ENCODE results near the gene SLC25A25.
"Not testable (repeated sequence)": the region's sequence is repeated elsewhere in the genome, so short reads cannot be mapped to it uniquely, and the experiment has no call there.

SLC25A25 gene

DNA sequence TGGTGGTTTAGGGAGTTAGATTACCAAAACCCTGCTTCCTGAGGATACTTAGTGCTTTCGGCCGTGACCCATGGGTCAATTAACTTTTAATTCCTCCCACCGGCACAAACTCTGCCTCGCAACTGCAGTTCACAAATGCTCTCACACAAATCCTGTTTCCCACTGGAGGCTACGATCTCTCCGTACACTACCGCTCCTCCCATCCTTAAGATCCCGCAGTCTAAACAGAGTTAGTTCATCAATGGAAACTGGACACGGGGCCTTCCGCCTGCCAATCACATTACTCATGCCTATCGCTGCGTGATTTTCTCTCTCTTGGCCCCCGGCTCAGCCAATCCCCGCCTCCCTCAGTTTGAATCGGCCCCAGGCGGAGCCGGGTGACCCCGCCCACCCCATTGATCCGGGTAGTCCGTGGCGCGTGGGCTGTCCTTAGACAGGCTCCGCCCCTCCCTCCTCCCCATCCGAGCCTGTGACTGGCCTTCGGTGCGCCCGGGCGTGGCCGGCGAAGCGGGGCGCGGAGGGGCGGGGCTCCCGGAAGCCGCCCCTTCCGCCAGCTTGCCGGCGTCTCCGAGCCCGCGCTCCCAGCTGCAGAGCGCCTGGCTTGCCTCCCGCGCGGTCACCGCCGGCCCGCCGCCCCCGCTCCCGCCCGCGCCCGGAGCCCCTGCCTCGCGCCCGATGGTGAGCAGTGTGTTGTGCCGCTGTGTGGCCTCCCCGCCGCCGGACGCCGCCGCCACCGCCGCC is at the start of gene SLC25A25:
SLC25A25 (plus strand) TSS at position 588 of the 741 bp plus-strand sequence; CDS start at position 676, 88 bp downstream.
- peak; percentile 96 to 98 for DNase-seq

DNA sequence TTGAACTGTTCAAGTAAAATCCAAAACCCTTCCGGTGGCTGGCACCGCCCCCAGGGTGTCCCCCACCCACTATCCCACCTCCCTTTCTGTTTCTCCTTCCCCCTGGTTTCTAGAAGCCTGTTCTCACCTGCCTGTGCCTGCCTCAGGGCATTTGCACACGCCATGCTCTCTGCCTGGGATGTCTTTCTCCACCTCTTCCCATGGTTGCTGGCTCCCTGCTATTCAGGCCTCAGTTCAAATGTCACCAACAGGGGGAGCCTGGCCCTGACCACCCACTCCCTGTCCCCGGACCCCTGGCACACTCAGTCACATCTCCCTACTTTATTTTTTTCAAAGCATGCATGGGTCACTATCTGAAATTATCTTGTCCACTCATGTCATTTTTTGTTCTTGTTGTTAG is 47.3 kb upstream of the SLC25A25 start:
- no peak for DNase-seq

DNA sequence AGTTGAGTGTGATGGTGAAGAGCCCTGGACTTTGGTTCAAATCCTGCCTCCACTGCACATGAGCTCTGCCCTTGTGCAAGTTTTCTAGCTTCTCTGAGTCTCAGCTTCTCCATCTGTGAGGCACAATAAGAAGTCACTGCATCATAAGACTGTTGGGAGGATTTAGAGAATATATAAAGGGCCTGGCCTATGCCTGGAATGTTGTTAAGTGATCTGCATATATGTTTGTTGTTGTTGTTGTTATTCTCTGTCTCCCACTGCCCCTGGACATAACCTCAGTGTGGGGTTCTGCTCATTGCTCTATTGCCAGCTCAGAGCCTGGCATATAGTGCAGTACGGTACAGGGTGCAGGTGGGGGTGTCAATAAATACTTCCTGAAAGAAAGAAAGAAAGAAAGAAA is 46.9 kb upstream of the SLC25A25 start:
- DNase-seq, result no peak

DNA sequence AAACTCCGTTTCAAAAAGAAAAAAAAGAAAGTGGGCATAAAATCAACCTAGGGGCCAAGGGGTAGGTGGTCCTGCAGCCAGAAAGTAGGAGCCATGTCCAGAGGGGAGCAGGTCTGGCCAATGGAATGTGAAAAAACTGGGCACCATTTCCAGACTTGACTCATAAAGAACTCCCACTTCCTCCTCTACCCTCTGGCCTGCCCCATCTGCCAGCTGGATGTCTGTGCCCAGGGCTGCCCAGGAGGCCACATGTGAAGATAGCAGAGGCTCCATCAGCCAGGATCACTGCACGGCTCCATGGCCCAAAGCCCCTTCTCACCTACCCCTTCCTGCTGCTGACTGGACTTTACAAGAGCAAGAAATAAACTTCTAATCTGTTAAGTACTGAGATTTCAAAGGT is 45.1 kb upstream of the SLC25A25 start:
- DNase-seq, result peak in 1 of 2 experiments; percentile 45

GRCh38 chr9:128023671-128024070 is 44.4 kb upstream of the SLC25A25 start:
- DNase-seq, result not testable (repeated sequence)

GRCh38 chr9:128024761-128025308 is 43.2 kb upstream of the SLC25A25 start:
- no peak for DNase-seq

GRCh38 chr9:128025736-128026135 is 42.3 kb upstream of the SLC25A25 start:
- DNase-seq, result no peak

- DNase-seq, result no peak
Measured at GRCh38 chr9:128026255-128026772, 41.7 kb upstream of the SLC25A25 start.

DNA sequence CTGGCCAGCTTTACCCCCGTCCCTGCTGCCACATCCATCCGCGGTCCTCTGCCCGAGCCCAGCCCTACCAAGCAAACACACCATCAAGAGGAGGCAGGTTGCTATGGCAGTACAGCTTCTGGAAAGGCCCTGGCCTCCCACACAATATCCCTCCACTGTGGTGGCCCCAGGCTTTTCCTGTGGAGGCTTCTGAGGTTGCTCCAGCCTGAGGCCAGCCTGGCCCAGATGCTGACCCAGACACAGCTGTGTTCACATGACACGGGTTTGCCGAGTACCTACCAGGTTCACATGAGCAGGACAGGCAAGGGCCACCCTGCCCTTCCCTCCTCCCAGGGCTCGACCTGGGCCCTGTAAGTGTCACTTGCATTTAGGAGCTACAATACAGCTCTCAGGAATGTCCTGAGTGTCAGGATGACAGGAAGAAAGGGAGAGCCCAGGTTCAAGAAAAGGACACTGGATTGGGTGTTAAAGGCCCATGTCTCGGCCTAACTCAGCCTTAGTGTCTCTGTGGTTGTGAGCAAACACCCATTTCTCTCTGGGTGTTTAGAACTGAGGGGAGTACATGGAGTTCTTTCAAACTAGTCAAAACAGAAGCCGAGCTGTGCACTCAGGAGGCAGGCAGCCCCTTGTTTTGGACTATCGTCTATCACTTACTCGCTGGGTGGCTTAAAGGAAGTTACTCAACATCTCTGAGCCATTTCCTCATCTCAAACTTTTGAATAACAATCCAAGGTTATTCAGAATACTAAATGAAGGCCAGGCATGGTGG is 41.1 kb upstream of the SLC25A25 start:
- DNase-seq, result no peak

DNA sequence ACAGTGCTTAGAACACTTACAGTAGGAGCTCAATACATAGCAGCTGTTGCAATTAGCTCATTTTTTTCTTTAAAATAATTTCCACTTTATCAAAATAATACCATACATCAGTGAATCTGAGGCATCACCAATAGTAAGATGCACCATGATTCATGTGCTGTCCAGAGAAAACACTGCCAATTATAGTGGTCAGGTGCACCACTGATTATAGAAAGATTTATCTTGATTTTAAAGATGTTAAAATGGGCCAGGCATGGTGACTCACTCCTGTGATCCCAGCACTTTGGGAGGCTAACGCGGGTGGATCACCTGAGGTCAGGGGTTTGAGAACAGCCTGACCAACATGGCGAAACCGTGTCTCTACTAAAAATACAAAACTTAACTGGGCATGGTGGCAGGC is 40.3 kb upstream of the SLC25A25 start:
- no peak for DNase-seq

- DNase-seq, result no peak
Measured at GRCh38 chr9:128033609-128034008, 34.4 kb upstream of the SLC25A25 start.

DNA sequence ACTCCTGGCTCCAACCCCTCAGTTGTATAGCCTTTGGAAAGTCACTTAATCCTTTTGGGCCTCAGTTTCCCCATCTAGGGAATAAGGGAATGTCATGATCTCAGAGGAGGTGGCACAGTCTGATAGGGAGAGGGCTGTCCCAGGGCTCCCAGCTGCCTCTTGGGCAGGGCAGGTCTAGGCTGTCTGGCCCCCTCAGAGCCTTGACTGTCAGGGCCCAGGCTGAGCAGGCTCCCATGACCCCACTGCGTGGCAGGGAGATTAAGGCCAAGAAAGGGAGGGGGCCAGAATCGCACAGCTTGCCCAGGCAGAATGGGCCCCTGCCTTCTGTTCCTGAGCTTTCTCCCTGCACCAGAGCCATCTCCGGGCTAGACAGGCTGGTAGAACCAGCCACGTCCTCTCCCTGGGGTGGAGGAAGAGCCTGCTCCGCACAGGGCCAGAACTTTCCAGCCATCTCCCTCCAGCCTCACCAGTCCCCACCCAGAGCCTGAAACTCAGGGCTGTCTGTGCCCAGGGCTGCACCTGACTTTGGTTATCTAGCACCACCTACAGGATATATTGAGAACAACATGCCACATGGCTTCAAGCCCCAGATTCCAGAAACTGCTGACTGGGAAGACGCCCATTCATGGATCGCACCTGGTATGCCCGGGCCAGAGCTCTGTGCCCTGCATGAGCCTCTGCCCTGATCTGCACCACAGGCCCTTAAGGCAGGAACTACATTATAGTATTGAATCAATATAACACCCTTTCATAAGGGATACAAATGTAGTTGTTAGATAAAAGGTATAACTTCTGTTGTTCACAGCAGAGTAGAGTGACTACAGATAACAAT is 33.0 kb upstream of the SLC25A25 start:
- peak; percentile 32 to 73 for DNase-seq

GRCh38 chr9:128036522-128036921 is 31.5 kb upstream of the SLC25A25 start:
- not testable (repeated sequence) for DNase-seq

GRCh38 chr9:128040783-128041182 is 27.2 kb upstream of the SLC25A25 start:
- DNase-seq, result not testable (repeated sequence)

DNA sequence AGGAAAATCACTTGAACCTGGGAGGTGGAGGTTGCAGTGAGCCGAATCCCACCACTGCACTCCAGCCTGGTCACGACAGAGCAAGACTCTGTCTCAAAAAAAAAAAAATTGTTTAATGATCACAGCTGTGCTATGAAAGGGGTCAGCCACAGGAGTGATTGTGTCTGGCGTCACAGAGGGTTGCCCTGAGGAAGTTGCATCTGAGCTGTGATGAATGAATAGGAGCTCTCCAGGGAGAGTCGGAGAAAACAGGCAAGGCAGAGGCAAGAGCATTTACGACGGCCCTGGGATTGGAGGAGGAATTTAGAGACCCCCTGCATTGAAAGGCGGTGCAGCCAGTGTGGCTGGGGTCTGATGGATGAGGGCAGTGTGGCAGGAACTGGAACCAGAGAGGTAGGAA is 26.0 kb upstream of the SLC25A25 start:
- no peak for DNase-seq

DNA sequence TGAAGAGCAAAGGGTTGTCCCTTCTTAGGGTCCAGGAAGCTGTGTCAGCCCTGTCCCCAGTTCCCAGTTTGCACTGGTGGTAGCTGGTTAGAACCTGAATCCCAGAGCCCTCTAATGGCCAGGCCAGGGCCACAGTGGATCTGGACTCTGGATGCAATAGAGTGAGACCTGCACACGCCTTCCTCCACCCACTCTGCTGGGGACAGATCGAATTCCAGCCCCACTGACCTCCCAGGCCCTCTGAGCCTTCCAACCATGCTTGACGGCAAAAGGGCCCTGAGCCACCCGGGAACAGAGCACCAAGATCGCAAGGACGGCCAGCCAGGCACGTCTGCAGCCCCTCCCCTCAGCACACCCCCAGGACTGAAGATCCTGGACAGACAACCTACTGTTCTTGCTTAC is 24.6 kb upstream of the SLC25A25 start:
- DNase-seq, result no peak

DNA sequence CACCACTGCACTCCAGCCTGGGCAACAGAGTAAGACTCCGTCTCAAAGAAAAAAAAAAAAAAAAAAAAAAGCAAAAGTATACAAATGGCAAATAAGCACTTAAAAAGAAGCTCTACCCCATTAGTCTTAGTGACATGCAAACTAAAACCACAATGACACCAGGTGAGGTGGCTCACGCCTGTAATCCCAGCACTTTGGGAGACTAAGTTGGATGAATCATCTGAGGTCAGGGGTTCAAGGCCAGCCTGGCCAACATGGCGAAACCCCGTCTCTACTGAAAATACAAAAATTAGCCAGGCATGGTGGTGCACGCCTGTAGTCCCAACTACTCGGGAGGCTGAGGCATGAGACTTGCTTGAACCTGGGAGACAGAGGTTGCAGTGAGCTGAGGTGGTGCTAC is 22.6 kb upstream of the SLC25A25 start:
- not testable (repeated sequence) for DNase-seq

DNA sequence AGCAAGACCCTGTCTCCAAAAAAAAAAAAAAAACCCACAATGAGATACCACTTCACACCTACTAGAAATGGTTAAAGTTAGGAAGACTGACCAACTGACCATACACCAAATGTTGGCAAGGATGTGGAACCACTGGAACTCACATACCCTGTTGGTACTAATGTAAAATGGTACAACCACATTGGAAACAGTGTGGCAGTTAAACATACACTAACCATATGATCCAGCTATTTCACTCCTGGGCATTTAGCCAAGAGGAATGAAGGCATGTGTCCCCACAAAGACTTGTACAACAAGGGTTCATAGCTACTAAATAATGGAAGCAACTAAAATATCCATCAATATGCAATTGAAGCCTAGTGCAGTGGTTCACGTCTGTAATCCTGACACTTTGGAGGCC is 22.2 kb upstream of the SLC25A25 start:
- no peak for DNase-seq

DNA sequence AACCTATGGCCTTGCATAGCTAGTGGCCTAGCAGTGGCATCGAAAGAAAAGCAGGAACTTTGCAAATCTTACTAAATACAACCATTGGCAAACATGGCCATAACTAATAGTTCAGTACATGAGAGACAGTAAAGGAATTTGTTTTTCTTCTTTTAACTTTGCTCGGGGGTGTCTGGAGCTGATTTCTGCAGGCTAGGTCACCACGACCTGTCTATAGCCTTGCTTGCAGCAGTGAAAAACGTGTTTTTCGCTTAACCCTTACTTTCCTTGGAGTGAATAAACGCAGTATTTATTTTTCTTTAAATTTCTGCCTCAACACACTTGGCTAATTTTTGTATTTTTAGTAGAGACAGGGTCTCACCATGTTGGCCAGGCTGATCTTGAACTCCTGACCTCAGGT is 20.8 kb upstream of the SLC25A25 start:
- DNase-seq, result no peak

DNA sequence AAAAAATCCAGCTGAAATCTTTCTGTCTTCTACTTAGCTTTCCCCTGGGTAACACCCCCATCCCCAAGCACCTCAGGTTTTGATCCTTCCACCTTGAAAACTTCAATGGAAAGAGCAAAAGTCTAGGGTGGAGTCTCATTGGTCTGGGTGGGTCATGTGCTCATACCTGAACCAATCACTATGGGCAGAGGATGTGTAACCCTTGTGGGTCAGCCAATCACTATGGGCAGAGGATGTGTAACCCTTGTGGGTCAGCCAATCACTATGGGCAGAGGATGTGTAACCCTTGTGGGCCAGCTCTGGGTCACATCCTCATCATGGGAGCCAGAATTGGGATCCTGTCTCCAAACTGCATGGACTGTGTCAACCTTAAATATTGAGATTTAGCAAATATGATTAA is 19.4 kb upstream of the SLC25A25 start:
- DNase-seq, result no peak

- DNase-seq, result no peak
Measured at GRCh38 chr9:128049843-128050242, 18.2 kb upstream of the SLC25A25 start.

- DNase-seq, result no peak
Measured at GRCh38 chr9:128051932-128052709, 15.9 kb upstream of the SLC25A25 start.
